GM20000 (cell line): Measurements from ENCODE around the gene SP3.

ENCODE experiments used
- DNase-seq: peaks from one replicate; pipeline ENCODE4 v3.0.0; 2012; ENCODE audit warnings: low spot score
- TF ChIP-seq, protein P1 (sequence below): IDR thresholded peaks from 2 replicates; pipeline ENCODE4 v1.5.1; 2012; ENCODE audit warnings: mild to moderate bottlenecking, control low read depth; ENCODE audit errors: extremely low read depth, missing control alignments

The SP3 gene

GRCh38 chr2:173865971-173866873, 99.0 kb downstream of the SP3 start:
- no peak for DNase-seq
- TF ChIP-seq, protein P1, sequence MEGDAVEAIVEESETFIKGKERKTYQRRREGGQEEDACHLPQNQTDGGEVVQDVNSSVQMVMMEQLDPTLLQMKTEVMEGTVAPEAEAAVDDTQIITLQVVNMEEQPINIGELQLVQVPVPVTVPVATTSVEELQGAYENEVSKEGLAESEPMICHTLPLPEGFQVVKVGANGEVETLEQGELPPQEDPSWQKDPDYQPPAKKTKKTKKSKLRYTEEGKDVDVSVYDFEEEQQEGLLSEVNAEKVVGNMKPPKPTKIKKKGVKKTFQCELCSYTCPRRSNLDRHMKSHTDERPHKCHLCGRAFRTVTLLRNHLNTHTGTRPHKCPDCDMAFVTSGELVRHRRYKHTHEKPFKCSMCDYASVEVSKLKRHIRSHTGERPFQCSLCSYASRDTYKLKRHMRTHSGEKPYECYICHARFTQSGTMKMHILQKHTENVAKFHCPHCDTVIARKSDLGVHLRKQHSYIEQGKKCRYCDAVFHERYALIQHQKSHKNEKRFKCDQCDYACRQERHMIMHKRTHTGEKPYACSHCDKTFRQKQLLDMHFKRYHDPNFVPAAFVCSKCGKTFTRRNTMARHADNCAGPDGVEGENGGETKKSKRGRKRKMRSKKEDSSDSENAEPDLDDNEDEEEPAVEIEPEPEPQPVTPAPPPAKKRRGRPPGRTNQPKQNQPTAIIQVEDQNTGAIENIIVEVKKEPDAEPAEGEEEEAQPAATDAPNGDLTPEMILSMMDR, result no peak

DNA sequence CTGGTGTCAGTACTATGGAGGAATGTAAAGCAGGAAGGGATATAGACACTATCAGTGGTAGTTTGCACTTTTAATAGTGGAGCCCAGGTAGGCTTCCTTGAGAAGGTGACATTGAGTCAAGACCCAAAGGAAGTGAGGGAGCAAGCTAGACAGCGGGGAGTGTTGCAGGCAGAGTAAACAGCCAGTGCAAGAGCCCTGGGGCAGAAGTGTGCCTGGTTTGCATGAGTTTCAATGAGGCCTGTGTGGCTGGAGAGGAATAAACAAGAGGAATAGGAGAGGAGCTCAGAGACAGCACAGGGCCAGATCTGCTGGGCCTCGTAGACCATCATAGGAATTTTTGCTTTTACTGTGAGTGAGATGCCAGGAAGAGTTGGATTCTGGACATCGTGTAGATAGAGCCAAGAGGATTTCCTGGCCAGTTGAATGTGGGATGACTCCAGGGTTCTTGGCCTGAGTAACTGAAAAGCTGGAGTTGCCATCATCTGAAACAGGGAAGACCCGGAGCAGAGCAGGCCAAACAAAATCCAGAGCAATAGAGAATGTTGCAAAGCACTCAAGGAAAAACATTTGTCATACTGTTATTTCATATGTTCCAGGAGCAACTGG, 102.5 kb downstream of the SP3 start:
- DNase-seq, result no peak
- TF ChIP-seq, protein P1, result no peak

DNA sequence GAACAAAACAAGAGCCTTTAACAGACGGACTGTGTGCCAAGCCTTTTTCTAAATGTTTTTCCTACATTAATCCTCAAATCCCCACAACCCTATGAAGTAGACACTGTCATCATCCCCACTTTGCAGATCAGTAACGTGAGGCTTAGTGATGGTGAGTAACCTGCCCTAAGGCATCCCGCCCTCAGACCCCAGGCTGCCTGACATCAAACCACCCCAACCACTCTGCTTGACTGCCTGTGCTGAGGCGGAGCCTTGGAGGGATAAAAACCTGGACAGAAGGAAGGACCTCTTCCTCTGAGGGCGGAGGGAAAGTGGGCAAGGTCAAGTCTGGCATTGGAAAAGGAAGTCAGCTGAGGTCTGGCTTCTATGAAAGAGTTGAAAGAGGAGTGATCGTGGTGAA, 104.6 kb downstream of the SP3 start:
- TF ChIP-seq, protein P1, result no peak
- DNase-seq, result no peak

GRCh38 chr2:173860082-173860481, 105.1 kb downstream of the SP3 start:
- DNase-seq, result no peak
- TF ChIP-seq, protein P1, result no peak

- TF ChIP-seq, protein P1, result no peak
- DNase-seq, result peak; percentile 29
Observed at GRCh38 chr2:173858291-173858731, 106.9 kb downstream of the SP3 start.
